ENCODE data around the gene HYI. TPM values are rescaled to one million over a fixed set of nuclear protein-coding genes. Genes with fewer than 3 reads are reported as not detected.

The HYI gene
- total RNA-seq, 1 donor from 2014 or later, result 47.8 TPM

DNA sequence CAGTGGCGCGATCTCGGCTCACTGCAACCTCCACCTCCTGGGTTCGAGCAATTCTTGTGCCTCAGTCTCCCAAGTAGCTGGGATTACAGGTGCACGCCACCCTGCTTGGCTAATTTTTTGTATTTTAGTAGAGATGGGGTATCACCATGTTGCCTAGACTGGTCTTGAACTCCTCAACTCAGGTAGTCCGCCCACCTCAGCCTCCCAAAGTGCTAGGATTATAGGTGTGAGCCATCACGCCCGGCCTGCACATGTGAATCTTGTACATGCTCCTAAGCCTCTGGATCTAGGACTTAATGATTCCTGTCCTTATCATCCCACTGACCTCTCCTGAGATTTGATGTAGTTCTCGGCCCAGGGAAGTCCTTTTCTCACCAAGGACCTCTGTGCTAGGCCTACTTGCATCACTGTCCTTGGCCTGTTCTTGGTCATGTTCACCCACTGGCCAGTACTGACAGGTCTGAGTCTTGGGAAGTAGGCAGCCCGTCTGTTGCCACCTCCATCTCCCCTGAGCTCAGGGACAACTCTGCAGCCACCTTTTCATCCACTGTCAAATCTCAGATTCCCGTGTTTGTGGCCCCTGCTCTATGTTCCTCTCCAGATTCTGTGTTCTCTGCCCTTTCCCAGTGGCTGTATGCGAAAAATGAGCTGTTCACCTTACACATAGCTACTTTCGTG is 9.4 kb downstream of the HYI start:
- Mint-ChIP-seq H3K27me3 (ENCODE audit: unreplicated experiment) (peaks cover 5% of the 10 kb centered on the region), H3K27ac (ENCODE audit: unreplicated experiment) (peak overlapping the region; percentile 61), H3K9me3 (ENCODE audit: unreplicated experiment) (no peaks in the 10 kb centered on the region), H3K4me1 (ENCODE audit: unreplicated experiment) (no peaks in the 10 kb centered on the region), H3K4me3 (ENCODE audit: unreplicated experiment) (peak overlapping the region; percentile 52), H3K36me3 (ENCODE audit: low read depth, unreplicated experiment) (peaks cover 59% of the 10 kb centered on the region)
- TF ChIP-seq, protein P1, sequence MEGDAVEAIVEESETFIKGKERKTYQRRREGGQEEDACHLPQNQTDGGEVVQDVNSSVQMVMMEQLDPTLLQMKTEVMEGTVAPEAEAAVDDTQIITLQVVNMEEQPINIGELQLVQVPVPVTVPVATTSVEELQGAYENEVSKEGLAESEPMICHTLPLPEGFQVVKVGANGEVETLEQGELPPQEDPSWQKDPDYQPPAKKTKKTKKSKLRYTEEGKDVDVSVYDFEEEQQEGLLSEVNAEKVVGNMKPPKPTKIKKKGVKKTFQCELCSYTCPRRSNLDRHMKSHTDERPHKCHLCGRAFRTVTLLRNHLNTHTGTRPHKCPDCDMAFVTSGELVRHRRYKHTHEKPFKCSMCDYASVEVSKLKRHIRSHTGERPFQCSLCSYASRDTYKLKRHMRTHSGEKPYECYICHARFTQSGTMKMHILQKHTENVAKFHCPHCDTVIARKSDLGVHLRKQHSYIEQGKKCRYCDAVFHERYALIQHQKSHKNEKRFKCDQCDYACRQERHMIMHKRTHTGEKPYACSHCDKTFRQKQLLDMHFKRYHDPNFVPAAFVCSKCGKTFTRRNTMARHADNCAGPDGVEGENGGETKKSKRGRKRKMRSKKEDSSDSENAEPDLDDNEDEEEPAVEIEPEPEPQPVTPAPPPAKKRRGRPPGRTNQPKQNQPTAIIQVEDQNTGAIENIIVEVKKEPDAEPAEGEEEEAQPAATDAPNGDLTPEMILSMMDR (IDR thresholded peaks at IDR 0.05; ENCODE audit: unreplicated experiment), result no peak
- DNase-seq (ENCODE audit: low spot score), result no peak

DNA sequence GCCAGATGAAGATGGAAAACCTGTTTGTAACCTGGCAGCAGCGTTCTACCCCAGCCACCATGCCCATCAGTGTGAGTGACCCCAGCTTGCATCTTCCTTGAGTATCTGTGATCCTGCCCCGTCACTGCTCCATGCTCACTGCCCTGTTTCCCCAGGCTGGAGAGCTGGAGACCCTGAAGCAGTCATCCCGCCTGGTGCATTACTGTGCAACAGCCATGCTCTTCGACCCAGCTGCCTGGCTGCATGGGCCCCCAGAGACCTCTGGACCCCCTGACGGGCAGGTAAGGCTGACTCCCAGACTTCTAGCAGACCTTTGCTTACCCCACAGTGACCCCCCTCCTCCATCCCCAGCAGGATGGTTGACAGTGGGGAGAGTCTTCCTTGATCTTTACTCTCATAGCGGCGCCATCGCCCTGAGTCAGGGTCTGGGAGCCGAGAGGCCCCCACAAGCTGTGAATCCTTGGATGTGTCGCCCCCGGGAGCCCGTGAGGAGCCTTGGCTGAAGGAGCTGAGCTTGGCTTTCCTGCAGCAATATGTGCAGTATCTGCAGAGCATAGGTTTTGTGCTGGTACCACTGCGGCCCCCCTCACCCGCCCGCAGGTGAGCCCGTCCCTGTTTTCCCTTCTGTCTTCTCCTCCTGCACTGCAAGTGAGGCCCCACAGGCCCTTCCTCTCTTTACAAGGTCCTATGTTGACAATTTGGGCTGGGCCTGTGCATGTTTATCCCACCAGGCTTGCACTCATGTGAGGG is 10.4 kb downstream of the HYI start:
- no peaks in the 10 kb centered on the region for H3K4me1 Mint-ChIP-seq (ENCODE audit: unreplicated experiment)
- no peak overlapping the region for H3K4me3 Mint-ChIP-seq (ENCODE audit: unreplicated experiment)
- peak overlapping the region; percentile 61 for H3K27ac Mint-ChIP-seq (ENCODE audit: unreplicated experiment)
- TF ChIP-seq, protein P1 (IDR thresholded peaks at IDR 0.05; ENCODE audit: unreplicated experiment), result no peak
- no peaks in the 10 kb centered on the region for H3K9me3 Mint-ChIP-seq (ENCODE audit: unreplicated experiment)
- DNase-seq (ENCODE audit: low spot score), result no peak
- H3K27me3 Mint-ChIP-seq (ENCODE audit: unreplicated experiment), result peaks cover 3% of the 10 kb centered on the region
- H3K36me3 Mint-ChIP-seq (ENCODE audit: low read depth, unreplicated experiment), result peaks cover 62% of the 10 kb centered on the region

DNA sequence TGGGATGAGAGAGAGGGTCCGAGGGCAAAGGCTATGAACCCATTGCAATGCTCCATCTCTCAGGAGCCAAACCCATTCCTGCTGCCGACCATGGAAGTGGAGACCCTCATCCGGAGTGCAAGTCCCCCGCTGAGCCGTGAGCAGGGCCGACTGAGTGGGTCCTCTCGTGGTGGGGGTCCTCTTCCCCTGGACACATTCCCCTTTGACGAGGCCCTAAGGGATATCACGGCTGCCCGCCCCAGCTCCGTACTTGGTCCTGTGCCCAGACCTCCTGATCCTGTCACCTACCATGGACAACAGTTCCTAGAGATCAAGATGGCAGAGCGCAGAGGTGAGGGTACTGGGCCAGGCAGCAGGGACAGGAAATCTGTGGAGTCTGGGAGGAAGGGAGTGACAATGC is 11.0 kb downstream of the HYI start:
- Mint-ChIP-seq H3K9me3 (ENCODE audit: unreplicated experiment) (no peaks in the 10 kb centered on the region), H3K36me3 (ENCODE audit: low read depth, unreplicated experiment) (peaks cover 65% of the 10 kb centered on the region)

DNA sequence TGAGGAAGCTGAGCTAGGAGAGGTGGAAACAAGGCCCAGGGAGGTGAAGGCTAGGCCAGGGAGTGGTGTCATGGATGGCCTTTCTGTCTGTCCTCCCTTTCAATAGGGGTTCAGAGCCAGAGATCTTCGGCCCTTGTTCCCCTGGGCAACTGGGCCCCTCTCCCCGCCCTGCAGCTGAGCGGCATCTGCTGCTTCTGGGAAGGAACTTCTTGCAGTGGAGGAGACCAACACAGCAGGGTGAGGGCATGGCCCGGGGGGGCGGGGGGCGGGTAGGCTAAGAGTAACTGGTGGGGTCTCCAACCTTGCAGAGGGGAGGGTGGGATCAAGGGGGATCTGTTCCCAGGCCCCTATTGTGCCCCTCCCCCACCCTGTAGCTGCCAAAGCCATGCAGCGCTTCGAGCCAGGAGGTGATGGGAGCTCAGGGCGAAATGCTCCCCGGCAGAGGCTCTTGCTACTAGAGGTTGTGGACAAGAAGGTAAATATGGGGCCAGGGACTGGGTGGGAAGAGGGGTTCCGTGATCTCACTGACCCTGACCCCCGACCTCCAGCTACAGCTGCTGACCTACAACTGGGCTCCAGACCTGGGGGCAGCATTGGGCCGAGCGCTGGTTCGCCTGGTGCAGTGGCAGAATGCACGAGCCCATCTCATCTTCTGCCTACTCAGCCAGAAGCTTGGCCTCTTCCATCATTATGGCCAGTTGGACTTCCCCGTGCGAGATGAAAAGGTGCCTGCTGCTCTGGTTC is 11.7 kb downstream of the HYI start:
- DNase-seq (ENCODE audit: low spot score), result no peak

More for the DNA sequence above, 11.0 kb downstream of the HYI start:
- H3K4me1 Mint-ChIP-seq (ENCODE audit: unreplicated experiment), result no peaks in the 10 kb centered on the region
- no peak for DNase-seq (ENCODE audit: low spot score)
- no peak overlapping the region for H3K4me3 Mint-ChIP-seq (ENCODE audit: unreplicated experiment)
- no peak overlapping the region for H3K27ac Mint-ChIP-seq (ENCODE audit: unreplicated experiment)
- peaks cover 3% of the 10 kb centered on the region for H3K27me3 Mint-ChIP-seq (ENCODE audit: unreplicated experiment)
- TF ChIP-seq, protein P1 (IDR thresholded peaks at IDR 0.05; ENCODE audit: unreplicated experiment), result no peak

More for the DNA sequence above, 11.7 kb downstream of the HYI start:
- TF ChIP-seq, protein P1 (IDR thresholded peaks at IDR 0.05; ENCODE audit: unreplicated experiment), result no peak
- Mint-ChIP-seq H3K9me3 (ENCODE audit: unreplicated experiment) (no peaks in the 10 kb centered on the region), H3K36me3 (ENCODE audit: low read depth, unreplicated experiment) (peaks cover 58% of the 10 kb centered on the region), H3K27me3 (ENCODE audit: unreplicated experiment) (peaks cover 3% of the 10 kb centered on the region), H3K4me1 (ENCODE audit: unreplicated experiment) (no peaks in the 10 kb centered on the region), H3K4me3 (ENCODE audit: unreplicated experiment) (no peak overlapping the region), H3K27ac (ENCODE audit: unreplicated experiment) (no peak overlapping the region)

Data from endothelial cell (in vitro differentiated cells).